SH-SY5Y (cell line): ENCODE data around the gene SIRPA.

Experiments
- GATA2 ChIP-seq: IDR thresholded peaks from 2 replicates; pipeline ENCODE4 v1.6.1; 2011; ENCODE audit warnings: mild to moderate bottlenecking, low read depth, low read length
- GATA3 ChIP-seq: IDR thresholded peaks from 2 replicates; pipeline ENCODE4 v1.6.1; 2011; ENCODE audit warnings: low read depth, mild to moderate bottlenecking, low read length, moderate library complexity

DNA sequence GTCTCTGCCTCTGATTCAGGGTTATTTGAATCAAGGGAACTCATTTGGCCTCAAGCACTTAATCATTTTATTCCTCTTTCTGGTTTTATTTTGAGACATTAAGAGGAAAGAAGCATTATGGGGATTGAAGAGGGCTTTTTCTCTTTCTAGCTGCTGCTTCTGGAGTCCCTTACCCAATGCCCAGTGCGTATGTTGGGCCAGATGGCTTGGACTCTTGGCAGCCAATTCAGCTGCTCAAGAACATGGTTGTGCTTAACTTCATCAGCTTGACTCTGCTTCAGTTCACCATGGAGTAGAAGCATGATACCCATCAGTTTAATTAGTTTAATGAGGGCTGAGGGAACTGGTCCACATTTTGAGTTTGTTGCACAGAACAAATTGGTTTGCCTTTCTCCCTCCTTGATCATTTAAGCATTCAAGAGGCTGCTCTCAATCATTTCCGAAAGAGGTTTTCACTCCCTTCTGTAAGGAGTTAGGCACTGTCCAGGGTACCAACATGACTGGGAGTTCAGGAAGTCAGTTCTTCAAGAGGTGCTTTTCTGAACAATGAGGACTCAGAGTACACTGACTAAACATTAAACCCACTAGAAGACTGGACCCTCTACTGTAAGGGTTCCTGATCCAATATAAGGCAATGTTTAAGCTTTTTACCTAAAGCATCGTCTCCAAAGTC lies 84.0 kb downstream of the SIRPA start:
- TF ChIP-seq GATA3 (no peak), GATA2 (no peak)
